HG03175 (cell line): Measurements from ENCODE around the gene STIM1.
"Not testable (repeated sequence)": the region's sequence is repeated elsewhere in the genome, so short reads cannot be mapped to it uniquely, and the experiment has no call there.

Experiments used
- ATAC-seq: cut with Tn5 transposase; IDR thresholded peaks from one replicate; pipeline ENCODE4 v1.9.1; 2021; ENCODE audit warnings: mild to moderate bottlenecking, moderate library complexity; ENCODE audit not compliant: unreplicated experiment

Gene STIM1

DNA sequence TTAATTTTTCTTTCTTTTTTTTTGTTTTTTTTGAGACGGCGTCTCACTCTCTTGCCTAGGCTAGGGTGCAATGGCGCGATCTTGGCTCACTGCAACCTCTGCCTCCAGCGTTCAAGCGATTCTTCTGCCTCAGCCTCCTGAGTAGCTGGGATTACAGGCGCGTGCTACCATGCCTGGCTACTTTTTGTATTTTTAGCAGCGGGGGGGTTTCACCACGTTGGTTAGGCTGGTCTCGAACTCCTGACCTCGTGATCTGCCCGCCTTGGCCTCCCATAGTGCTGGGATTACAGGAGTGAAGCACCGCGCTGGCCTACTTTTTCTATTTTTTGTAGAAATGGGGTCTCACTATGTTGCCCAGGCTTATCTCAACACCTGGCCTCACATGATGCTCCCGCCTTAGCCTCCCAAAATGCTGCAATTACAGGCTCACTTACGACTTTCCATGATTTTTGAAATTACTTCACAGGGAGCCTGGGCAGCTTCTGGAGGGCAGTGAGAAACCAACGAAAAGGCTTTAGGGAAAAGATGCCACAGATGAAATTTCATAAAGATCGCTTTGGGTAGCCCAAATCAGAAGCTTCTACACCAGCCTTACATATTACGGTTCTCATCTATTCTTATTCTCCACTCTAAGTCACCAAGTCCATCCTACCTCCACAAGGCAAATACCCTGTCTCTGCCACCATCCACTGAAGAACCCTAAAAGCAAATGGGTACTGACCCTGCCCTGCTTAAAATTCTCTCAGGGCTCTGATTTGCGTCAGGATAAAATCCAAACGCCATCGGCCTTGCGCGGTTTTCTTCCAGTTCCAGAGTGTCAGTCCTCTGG is 238.3 kb downstream of the STIM1 start:
- no peak for ATAC-seq

DNA sequence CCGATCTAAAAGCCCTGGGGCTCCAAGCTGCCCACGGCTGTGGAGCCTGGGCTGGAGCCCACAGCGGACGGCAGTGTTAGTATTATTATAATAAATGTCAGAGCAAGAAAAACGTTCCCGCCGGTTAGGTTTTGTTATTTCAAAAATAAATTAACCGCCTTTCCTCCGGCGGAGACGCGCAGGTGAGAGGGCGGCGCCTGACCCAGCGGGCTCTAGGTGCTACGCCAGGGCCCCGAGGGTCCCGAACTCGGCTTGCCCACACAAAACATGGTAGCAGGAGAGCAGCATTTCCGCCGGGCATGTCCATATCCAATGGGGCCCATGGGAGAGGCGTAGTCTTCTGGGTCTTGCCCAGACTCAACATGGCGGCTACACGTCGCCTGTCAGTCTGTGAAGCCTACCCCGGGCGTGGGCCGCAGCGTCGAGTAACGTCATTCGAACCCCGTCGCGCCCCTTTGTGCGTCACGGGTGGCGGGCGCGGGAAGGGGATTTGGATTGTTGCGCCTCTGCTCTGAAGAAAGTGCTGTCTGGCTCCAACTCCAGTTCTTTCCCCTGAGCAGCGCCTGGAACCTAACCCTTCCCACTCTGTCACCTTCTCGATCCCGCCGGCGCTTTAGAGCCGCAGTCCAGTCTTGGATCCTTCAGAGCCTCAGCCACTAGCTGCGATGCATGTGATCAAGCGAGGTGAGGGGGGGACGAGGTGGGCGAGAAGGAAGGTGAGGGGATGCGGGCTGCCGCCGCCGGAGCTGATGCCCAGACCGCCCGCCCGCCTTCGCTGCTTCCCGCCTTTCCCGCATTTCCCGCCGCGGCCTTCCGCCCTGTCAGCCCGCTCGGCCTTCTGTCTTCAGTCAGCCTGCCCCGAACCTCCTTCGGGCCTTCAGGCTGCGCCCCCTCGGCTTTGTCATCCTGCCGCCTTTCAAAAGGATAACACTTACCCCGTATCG is 239.2 kb downstream of the STIM1 start, which contains the start of gene RRM1:
TSS of gene RRM1 (plus strand) at position 452 of the 944 bp plus-strand sequence. CDS start at position 666, 214 bp downstream.
- peak; percentile 98 for ATAC-seq

DNA sequence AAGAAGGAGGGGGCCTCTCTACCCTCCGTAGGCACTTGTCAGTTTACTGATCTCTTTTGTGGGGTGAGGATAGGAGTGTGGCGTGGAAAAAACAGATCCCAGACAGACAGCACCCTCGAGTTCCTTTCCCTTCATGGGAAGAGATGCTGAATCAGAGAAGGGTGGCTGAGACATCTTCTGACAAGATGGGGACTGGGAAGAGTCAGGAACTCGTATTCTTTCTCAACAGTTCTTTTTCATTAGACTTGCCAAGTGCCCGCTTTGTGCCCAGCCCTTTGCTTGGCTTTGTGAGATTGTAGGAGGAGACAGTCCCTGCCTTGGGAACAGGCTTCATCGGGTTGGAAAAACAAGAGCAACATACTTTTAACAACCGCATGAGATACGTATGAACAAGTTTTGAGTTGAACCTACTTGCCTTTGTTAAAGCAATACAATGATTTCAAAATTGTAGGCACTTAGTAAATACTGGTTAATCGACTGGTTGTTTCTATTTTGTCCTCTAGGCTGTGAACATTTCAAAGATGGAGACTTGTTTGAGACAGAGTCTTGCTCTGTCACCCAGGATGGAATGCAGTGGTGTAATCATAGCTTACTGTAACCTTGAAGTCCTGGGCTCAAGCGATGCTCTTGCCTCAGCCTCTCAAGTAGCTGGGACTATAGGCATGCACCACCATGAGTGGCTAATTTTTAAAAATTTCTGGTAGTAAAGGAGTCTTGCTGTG is 240.2 kb downstream of the STIM1 start:
- ATAC-seq, result no peak

DNA sequence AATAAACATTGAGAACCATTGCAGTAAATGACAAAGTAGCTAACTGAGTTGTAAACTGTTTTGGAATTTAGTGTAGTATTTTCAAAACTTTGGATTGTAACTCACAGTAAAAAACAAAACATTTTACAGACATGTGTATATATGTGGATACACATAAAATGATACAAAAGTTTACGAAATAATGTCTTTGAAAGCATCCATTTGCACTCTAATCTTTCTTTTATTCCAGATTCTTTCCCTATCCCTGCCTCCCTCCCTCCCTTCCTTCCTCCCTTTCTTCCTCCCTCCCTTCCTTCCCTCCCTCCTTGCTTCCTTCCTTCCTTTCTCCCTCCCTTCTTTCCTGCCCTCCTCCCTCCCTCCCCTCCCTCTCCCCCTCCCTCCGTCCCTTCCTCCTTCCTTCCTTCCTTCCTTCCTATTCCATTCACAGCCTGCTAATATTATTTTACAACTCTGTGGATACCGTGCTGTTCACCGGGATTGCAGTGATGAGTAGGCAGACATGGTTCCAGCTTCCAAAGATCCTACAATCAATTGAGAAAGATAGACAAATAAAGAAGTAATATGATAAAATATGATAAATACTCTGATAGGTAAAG is 242.7 kb downstream of the STIM1 start:
- no peak for ATAC-seq

DNA sequence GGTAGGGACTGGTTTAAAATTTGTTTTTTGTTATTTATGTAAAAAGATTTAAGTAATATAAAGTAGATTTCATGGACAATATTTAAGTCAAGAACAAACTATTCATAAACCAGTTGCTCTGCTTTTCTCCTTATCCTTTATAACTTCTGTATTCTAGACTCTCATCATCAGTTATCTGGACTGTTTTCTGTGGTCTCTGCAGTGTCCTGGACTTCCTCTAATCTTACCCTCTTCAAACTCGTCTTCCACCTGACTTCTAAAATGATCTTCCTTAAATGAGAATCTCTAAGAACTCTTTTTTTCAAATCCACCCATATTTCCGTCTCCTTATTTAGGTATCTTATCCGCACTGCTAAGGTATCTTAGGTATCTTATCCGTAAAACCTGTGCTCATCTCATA is 247.2 kb downstream of the STIM1 start:
- ATAC-seq, result no peak

DNA sequence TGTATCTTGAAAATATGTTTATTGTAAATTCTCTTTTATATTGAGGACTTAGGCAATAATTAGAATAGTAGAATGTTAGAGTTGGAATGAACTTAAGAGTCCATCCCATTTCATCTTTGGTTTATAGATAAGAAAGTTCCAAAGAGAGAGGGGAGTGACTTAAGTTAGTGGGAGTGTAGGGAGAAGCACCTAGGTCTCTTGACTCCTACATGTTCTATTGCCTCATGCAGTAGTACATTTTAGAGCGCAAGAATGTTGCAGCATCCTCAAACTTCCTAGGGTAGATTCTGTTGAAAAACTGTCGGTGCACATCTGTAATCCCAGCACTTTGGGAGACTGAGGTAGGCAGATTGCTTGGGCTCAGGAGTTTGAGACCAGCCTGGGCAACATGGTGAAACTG is 247.8 kb downstream of the STIM1 start:
- no peak for ATAC-seq

DNA sequence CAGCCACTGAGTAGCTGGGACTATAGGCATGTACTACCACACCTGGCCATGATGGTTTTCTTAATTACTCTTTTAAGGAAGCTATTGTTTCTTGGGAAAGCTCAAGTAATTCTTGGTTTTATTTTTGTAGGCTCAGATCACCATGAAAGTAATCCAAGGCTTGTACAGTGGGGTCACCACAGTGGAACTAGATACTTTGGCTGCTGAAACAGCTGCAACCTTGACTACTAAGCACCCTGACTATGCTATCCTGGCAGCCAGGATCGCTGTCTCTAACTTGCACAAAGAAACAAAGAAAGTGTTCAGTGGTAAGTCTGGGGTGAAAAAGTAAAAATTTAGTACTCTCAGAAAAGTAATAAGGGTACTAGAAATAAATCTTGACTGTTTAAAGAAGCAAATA is 250.5 kb downstream of the STIM1 start:
- ATAC-seq, result no peak

DNA sequence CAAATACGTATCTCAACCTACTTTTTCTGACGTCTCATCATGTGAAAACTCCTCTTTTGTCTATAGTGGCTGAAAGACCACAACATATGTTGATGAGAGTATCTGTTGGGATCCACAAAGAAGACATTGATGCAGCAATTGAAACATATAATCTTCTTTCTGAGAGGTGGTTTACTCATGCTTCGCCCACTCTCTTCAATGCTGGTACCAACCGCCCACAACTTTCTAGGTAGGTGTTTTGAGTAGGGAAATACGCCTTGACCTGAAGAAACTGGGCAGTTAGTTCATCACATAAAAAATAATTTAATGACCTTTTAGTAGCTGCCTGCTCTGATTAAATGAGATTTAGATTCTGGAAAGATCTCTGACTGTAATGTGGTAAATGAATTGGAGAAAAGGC is 256.4 kb downstream of the STIM1 start:
- no peak for ATAC-seq

DNA sequence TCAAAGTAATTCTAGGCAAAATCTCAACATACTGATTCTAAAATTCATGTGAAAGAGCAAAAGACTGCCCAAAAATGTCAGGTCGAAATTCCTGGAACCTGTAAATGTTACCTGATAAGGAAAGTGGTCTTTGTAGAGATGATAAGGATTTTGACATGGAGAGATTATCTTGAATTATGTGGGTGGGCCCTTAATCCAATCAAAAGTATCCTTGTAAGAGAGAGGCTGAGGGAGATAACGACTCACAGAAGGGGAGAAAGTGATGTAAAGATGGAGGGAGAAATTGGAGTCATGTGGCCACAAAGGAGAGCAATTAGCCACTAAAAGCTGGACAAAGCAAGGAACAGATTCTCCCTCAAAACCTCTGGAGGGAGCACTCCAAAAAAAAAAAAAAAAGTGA is 259.7 kb downstream of the STIM1 start:
- ATAC-seq, result no peak

DNA sequence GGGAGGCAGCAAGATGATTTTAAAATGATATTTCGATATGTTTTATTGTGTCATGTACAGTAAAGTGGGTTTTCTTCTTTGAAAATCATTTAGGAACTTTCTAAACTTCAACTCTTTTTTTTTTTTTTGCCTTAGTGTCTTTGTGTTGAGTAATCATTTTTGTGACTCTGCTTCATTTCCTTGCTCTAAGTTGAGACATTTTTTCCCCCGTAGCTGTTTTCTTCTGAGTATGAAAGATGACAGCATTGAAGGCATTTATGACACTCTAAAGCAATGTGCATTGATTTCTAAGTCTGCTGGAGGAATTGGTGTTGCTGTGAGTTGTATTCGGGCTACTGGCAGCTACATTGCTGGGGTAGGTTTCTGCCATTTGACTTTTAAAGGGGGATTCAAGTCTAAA is 262.6 kb downstream of the STIM1 start:
- no peak for ATAC-seq

DNA sequence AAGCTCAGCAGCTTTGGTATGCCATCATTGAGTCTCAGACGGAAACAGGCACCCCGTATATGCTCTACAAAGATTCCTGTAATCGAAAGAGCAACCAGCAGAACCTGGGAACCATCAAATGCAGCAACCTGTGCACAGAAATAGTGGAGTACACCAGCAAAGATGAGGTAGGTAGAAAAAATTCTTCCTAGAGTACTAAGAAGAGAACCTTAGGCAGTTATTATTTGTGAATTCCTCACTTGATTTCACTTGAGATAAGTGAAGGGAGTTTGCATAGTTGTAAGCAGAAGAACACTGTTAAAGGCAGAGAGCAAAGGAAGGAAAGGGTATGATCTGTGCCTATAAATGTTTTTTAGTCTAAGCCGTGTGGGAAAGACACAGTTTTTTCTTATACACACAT is 267.8 kb downstream of the STIM1 start:
- ATAC-seq, result no peak

DNA sequence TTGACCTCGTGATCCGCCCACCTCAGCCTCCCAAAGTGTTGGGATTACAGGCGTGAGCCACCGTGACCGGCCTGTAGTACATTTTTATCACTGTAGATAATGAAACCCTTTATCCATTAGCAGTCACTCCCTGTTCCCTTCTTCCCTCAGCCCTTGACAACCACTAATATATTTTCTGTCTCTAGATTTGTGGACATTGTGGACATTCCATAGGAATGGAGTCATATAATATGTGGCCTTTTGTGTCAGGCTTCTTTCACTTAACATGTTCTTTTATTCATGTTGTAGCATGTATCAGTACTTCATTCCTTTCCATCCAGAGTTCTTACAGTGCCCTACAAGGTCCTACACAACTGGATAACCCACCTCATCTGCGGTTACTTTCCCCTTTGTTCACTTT is 269.7 kb downstream of the STIM1 start:
- ATAC-seq, result no peak

DNA sequence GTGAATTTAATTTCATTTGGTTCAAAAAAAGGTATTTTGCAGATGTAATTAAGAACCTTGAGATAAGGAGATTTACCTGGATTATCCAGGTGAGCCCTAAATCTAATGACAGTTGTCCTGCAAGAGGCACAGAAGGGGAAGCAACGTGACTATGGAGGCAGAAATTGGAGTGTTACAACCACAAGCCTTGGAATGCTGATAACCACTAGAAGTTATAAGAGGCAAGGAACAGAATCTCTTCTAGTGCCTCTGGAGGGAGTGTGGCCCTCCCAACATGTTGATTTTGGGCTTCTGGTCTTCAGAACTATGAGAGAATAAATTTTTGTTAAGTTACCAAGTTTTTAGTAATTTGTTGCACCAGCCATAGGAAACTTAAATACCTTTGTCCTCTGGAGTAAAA is 271.9 kb downstream of the STIM1 start:
- no peak for ATAC-seq

DNA sequence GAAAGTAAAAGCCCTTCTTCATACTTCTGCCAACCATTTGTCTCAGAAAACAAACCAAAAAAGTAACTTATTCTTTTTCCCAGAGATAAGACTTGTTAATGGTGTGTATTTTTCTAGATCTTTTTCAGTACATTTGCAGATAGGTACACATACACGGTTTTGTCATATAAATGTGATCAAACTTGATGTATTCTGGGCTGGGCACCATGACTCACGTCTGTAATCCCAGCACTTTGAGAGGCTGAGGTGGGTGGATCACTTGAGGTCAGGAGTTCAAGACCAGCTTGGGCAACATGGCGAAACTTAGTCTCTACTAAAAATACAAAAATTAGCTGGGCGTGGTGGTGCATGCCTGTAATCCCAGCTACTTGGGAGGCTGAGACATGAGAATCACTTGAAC is 274.8 kb downstream of the STIM1 start:
- not testable (repeated sequence) for ATAC-seq

DNA sequence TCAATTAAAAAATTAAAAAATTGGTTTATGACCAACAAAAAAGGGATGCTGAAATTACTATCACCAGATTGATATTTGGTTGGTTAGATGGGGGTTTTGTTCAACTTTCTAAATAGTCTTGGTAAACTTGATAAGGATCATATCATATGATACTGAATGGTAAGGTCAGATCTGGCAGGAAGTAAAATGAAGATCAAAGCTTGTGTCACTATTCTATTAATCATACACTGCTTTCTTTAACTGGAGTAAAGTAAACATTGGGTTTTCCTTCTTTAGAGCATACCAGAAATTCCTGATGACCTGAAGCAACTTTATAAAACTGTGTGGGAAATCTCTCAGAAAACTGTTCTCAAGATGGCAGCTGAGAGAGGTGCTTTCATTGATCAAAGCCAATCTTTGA is 279.3 kb downstream of the STIM1 start:
- no peak for ATAC-seq

DNA sequence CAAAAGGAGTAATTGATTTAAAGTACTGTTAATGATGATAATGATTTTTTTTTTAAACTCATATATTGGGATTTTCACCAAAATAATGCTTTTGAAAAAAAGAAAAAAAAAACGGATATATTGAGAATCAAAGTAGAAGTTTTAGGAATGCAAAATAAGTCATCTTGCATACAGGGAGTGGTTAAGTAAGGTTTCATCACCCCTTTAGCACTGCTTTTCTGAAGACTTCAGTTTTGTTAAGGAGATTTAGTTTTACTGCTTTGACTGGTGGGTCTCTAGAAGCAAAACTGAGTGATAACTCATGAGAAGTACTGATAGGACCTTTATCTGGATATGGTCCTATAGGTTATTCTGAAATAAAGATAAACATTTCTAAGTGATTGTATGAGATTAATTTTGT is 283.0 kb downstream of the STIM1 start:
- no peak for ATAC-seq

DNA sequence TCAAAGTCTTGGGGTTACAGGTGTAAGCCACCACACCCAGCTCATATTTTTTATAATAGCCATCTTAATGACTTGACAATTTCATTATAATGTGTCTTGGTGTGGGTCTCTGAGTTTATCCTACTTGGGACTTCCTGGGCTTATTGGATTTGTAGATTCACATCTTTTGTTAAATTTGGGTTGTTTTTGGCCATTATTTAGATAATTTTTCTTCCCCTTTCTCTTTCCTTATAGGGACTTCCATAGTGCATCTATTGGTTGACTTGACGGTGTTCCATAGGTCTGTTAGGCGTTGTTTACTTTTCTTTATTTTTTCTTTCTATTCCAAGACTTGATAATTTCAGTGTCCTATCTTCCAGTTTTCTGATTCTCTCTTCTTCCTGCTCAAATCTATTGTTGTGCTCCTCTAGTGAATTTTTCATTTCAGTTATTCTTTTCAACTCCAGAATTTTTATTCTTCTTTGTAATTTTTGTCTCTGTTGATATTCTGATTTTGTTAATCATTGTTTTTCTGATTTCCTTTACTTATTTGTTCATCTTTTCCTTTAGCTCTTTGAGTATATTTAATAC is 284.7 kb downstream of the STIM1 start:
- no peak for ATAC-seq
